K562 (cell line): ENCODE results near the gene NDFIP2. TPM values are rescaled to one million over a fixed set of nuclear protein-coding genes. Genes with fewer than 3 reads are reported as not detected.

Experiments used
- ARHGAP35 ChIP-seq: fragments of 450-650 bp; IDR thresholded peaks from 2 replicates; pipeline ENCODE4 v1.6.1; 2018; ENCODE audit not compliant: partially characterized antibody
- CGGBP1 ChIP-seq: fragments of 250-450 bp; sonication (Bioruptor Pico); IDR thresholded peaks from 2 replicates; pipeline ENCODE4 v1.9.0; 2021; ENCODE audit warnings: mild to moderate bottlenecking
- HOMEZ ChIP-seq: fragments of 250-450 bp; sonication (Bioruptor Pico); IDR thresholded peaks from 2 replicates; pipeline ENCODE4 v1.4.0; 2020; ENCODE audit warnings: mild to moderate bottlenecking, moderate library complexity
- MGA ChIP-seq: fragments of 450-650 bp; IDR thresholded peaks from 2 replicates; pipeline ENCODE4 v1.6.1; 2016; ENCODE audit warnings: mild to moderate bottlenecking, moderate library complexity
- MYNN ChIP-seq, 2 experiments: sonication (generic); formaldehyde crosslinking in 1 of 2; IDR thresholded peaks; 2 replicates each; pipeline versions ENCODE4 v1.5.0 to v1.6.1; 2016 to 2020; ENCODE audit warnings: antibody characterized with exemption in 1 of 2, missing genetic modification reagents in 1 of 2
- PHB ChIP-seq: fragments of 250-450 bp; sonication (Bioruptor Pico); IDR thresholded peaks from 2 replicates; pipeline ENCODE4 v1.5.0; 2021
- XRCC3 ChIP-seq: fragments of 450-650 bp; IDR thresholded peaks from 2 replicates; pipeline ENCODE4 v1.6.1; 2017; ENCODE audit warnings: mild to moderate bottlenecking, moderate library complexity
- ZNF134 ChIP-seq: fragments of 250-450 bp; sonication (Bioruptor Pico); conservative IDR thresholded peaks from 2 replicates; pipeline ENCODE4 v1.4.0; 2020
- polyA plus RNA-seq, 8 experiments: library from polyadenylated mRNA; depleted of rRNA in 4 of 8; stranded (reverse) in 5 of 8; unstranded in 3 of 8; fragments of >200 nt; fragmentation: Nextera tagmentation in 2 of 8; fragmentation: Illumina TruSeq in 1 of 8; extraction: Ambion mirVana in 2 of 8; extraction: Trizol in 1 of 8; gene quantifications; 2 replicates each; pipeline versions ENCODE4 v1.2.1 to v1.2.3, GENCODE V29; 2011 to 2014; ENCODE audit warnings: inconsistent platforms in 1 of 8, missing spikeins in 1 of 8
- total RNA-seq, 7 experiments: library from RNA; depleted of rRNA in 6 of 7; stranded (reverse); fragments of >200 nt in 6 of 7; fragmentation: Illumina TruSeq in 2 of 7; extraction: Trizol in 2 of 7; gene quantifications; 2 replicates each; pipeline versions ENCODE4 v1.2.1 to v1.2.3, GENCODE V29; 2011 to 2021; ENCODE audit warnings: low replicate concordance in 1 of 7

The NDFIP2 gene
- total and polyA plus RNA-seq, 9 of the 15 experiments (the other 6 are each of a cell fraction or from before 2014, with no cell fraction given) = 13.4 to 54.4 (median 27.8) TPM

- TF ChIP-seq MGA (no peak), ARHGAP35 (no peak), HOMEZ (CRISPR knock-in tag) (no peak), CGGBP1 (CRISPR knock-in tag) (no peak), MYNN (IDR thresholded peaks at IDR 0.05) (no peak), MYNN (CRISPR knock-in tag; IDR thresholded peaks at IDR 0.05) (no peak), ZNF134 (CRISPR knock-in tag) (no peak), XRCC3 (no peak), PHB (CRISPR knock-in tag) (no peak)
Measured at GRCh38 chr13:79582896-79583295, 101.9 kb downstream of the NDFIP2 start (continued).
